ENCODE measurements around the gene ASB10. TPM values are rescaled to one million over a fixed set of nuclear protein-coding genes. Genes with fewer than 3 reads are reported as not detected.

Gene ASB10
- total RNA-seq, 2 experiments from 2014 or later, result not detected

GRCh38 chr7:151129117-151129959 is 57.7 kb downstream of the ASB10 start:
- intact Hi-C loops (cut with micrococcal nuclease), result no loop called here
- Mint-ChIP-seq H3K4me3 (no peak overlapping the region), H3K4me1 (ENCODE audit: low read depth) (no peaks in the 10 kb centered on the region), H3K27ac (no peak overlapping the region), H3K36me3 (peaks cover 11% of the 10 kb centered on the region), H3K27me3 (no peaks in the 10 kb centered on the region), H3K9me3 (no peaks in the 10 kb centered on the region)
- ChIA-PET POLR2A (no interaction called here), CTCF (interaction anchor here (1.1 kb wide), 1 partner anchor 14 kb away, joined by 3 read pairs; no protein-coding TSS in a partner anchor)
- no peak for DNase-seq

- Mint-ChIP-seq H3K27me3 (no peaks in the 10 kb centered on the region), H3K4me1 (ENCODE audit: low read depth) (no peaks in the 10 kb centered on the region), H3K36me3 (peaks cover 17% of the 10 kb centered on the region), H3K4me3 (no peak overlapping the region), H3K27ac (no peak overlapping the region), H3K9me3 (no peaks in the 10 kb centered on the region)
- intact Hi-C loops (cut with micrococcal nuclease), result no loop called here
- ChIA-PET POLR2A (no interaction called here), CTCF (interaction anchor here (1.1 kb wide), 1 partner anchor 13 kb away, joined by 3 read pairs; no protein-coding TSS in a partner anchor)
- no peak for DNase-seq
Observed at GRCh38 chr7:151128716-151129115, 58.3 kb downstream of the ASB10 start.

GRCh38 chr7:151128144-151128543 is 58.9 kb downstream of the ASB10 start:
- Mint-ChIP-seq H3K4me1 (ENCODE audit: low read depth) (no peaks in the 10 kb centered on the region), H3K4me3 (no peak overlapping the region), H3K9me3 (no peaks in the 10 kb centered on the region), H3K27me3 (no peaks in the 10 kb centered on the region), H3K36me3 (peaks cover 18% of the 10 kb centered on the region), H3K27ac (no peak overlapping the region)
- DNase-seq, result no peak
- ChIA-PET POLR2A (no interaction called here), CTCF (interaction anchor here (1.3 kb wide), 1 partner anchor 37 kb away, joined by 3 read pairs; no protein-coding TSS in a partner anchor)
- intact Hi-C loops (cut with micrococcal nuclease), result no loop called here

- ChIA-PET POLR2A (no interaction called here), CTCF (interaction anchor here (1.3 kb wide), 1 partner anchor 39 kb away, joined by 3 read pairs; no protein-coding TSS in a partner anchor)
- no peak for DNase-seq
- intact Hi-C loops (cut with micrococcal nuclease), result no loop called here
- Mint-ChIP-seq H3K27ac (no peak overlapping the region), H3K4me3 (no peak overlapping the region), H3K36me3 (peaks cover 16% of the 10 kb centered on the region), H3K4me1 (ENCODE audit: low read depth) (no peaks in the 10 kb centered on the region), H3K27me3 (no peaks in the 10 kb centered on the region), H3K9me3 (no peaks in the 10 kb centered on the region)
Observed at GRCh38 chr7:151126491-151127137, 60.4 kb downstream of the ASB10 start.

- ChIA-PET POLR2A (no interaction called here), CTCF (interaction anchor here (2.3 to 2.7 kb wide), 2 partner anchors 15 to 42 kb away, joined by 42 to 44 read pairs; partner anchors contain the start of gene GBX1)
- no peak for DNase-seq
- H3K36me3 Mint-ChIP-seq, result peaks cover 17% of the 10 kb centered on the region
- intact Hi-C loops (cut with micrococcal nuclease), result loop anchor here (2.0 kb wide), 1 partner anchor 119 kb away; no protein-coding TSS in a partner anchor
- no peak overlapping the region for H3K27ac Mint-ChIP-seq
- H3K9me3 Mint-ChIP-seq, result no peaks in the 10 kb centered on the region
- H3K4me3 Mint-ChIP-seq, result no peak overlapping the region
- no peaks in the 10 kb centered on the region for H3K4me1 Mint-ChIP-seq (ENCODE audit: low read depth)
- H3K27me3 Mint-ChIP-seq, result no peaks in the 10 kb centered on the region
Observed at GRCh38 chr7:151125846-151126481, 61.1 kb downstream of the ASB10 start.

Other genes starting within 250 kb of the ASB10 start
- under 1 TPM; 0.34 to 0.45 TPM for gene KCNH2, start 208.9 kb downstream of the ASB10 start, total RNA-seq
- gene NOS3, start 196.2 kb downstream of the ASB10 start, total RNA-seq, result 10 to 100 TPM; 10.4 to 13.2 TPM
- gene ATG9B, start 162.8 kb downstream of the ASB10 start, total RNA-seq, result 1 to 10 TPM; 3.5 to 4.6 TPM
- gene ABCB8, start 158.8 kb downstream of the ASB10 start, total RNA-seq, result 10 to 100 TPM; 48.4 to 49.5 TPM
- 1 to 10 TPM; 5.3 to 7.6 TPM for gene ASIC3, start 138.7 kb downstream of the ASB10 start, total RNA-seq
- 10 to 100 TPM; 12.8 to 14.1 TPM for gene CDK5, start 129.4 kb downstream of the ASB10 start, total RNA-seq
- gene SLC4A2, start 127.7 kb downstream of the ASB10 start, total RNA-seq, result 10 to 100 TPM; 46.7 to 50.5 TPM
- gene FASTK, start 106.4 kb downstream of the ASB10 start, total RNA-seq, result 10 to 100 TPM; 56.8 to 57.4 TPM
- 10 to 100 TPM; 53.8 to 60.9 TPM for gene TMUB1, start 103.8 kb downstream of the ASB10 start, total RNA-seq
- 10 to 100 TPM; 29.8 to 36.5 TPM for gene AGAP3, start 100.8 kb downstream of the ASB10 start, total RNA-seq
- gene GBX1, start 19.6 kb downstream of the ASB10 start, total RNA-seq, result not detected
- gene H2BK1, start 23.2 kb upstream of the ASB10 start, total RNA-seq, result not detected
- 10 to 100 TPM; 41.1 to 41.2 TPM for gene ABCF2, start 40.0 kb upstream of the ASB10 start, total RNA-seq
- gene CHPF2, start 45.2 kb upstream of the ASB10 start, total RNA-seq, result 10 to 100 TPM; 33.6 to 34.2 TPM
- 1 to 10 TPM; 4.4 to 5.5 TPM for gene SMARCD3, start 61.4 kb upstream of the ASB10 start, total RNA-seq
- gene NUB1, start 154.6 kb upstream of the ASB10 start, total RNA-seq, result 10 to 100 TPM; 48.0 to 48.6 TPM
- under 1 TPM; 0.17 to 0.43 TPM for gene WDR86, start 222.8 kb upstream of the ASB10 start, total RNA-seq

Data from activated CD4-positive, alpha-beta memory T cell treated with anti-CD3 and anti-CD28 coated beads for 36 hours (primary cell).